ENCODE results near the gene LIPA. TPM values are rescaled to one million over a fixed set of nuclear protein-coding genes. Genes with fewer than 3 reads are reported as not detected.

Gene LIPA
- total RNA-seq, 1 donor from 2014 or later = 27.3 TPM

DNA sequence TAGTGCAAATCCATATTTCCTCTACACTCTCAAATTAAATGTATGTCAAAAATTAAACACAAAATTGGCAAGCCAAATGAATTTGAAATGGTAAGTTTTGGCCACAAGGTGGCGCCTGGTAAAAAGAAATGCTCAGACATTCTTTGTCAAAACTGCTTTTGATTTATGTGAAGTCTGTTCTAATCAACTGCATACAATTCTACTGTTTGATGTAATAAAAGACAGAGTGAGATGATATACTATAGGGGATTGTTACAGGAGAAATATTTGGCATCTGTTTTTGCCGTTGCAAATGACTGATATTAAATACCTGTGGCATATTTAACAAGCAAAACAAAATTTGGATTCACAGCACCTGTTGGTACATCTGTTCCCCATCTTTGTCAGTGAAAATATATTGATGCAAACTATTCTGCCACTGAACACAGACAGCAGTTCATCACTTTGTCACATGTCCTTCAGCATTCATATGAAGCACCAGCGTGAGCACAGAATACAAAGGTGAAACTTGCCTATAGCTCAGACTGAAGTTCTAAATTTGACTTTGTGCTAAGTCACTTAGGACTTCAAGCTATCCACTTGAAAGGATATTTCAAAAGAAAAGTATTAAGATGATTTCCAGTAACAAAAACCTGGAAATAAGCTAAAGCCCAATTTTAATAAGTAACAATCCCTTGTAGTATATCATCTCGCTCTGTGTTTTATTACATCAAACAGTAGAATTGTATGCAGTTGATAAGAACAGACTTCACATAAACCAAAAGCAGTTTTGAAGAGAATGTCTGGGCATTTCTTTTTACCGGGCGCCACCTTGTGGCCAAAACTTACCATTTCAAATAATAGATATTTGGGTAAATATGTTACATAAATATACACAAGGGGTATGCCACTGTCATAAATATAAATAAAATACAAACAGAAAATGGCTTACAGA lies 34.3 kb downstream of the LIPA start:
- no peaks in the 10 kb centered on the region for H3K36me3 Mint-ChIP-seq
- peak in 1 of 2 experiments; percentile 68 for DNase-seq (ENCODE audit: low spot score in 2 of 2, unreplicated experiment in 2 of 2)
- H3K4me1 Mint-ChIP-seq = peaks cover 9% of the 10 kb centered on the region
- H3K4me3 Mint-ChIP-seq = no peak overlapping the region
- TF ChIP-seq CTCF (IDR thresholded peaks at IDR 0.05; ENCODE audit: unreplicated experiment) = peak; percentile 95
- peaks cover 2% of the 10 kb centered on the region for H3K27me3 Mint-ChIP-seq (ENCODE audit: low read depth)
- H3K27ac Mint-ChIP-seq = peak overlapping the region; percentile 51
- H3K9me3 Mint-ChIP-seq = no peaks in the 10 kb centered on the region

GRCh38 chr10:89216056-89216455 lies 35.5 kb downstream of the LIPA start:
- Mint-ChIP-seq H3K27me3 (ENCODE audit: low read depth) (peaks cover 12% of the 10 kb centered on the region), H3K4me3 (no peak overlapping the region), H3K27ac (no peak overlapping the region), H3K36me3 (no peaks in the 10 kb centered on the region), H3K4me1 (peaks cover 6% of the 10 kb centered on the region), H3K9me3 (no peaks in the 10 kb centered on the region)
- no peak for TF ChIP-seq CTCF (IDR thresholded peaks at IDR 0.05; ENCODE audit: unreplicated experiment)
- no peak for DNase-seq (ENCODE audit: low spot score in 2 of 2, unreplicated experiment in 2 of 2)

DNA sequence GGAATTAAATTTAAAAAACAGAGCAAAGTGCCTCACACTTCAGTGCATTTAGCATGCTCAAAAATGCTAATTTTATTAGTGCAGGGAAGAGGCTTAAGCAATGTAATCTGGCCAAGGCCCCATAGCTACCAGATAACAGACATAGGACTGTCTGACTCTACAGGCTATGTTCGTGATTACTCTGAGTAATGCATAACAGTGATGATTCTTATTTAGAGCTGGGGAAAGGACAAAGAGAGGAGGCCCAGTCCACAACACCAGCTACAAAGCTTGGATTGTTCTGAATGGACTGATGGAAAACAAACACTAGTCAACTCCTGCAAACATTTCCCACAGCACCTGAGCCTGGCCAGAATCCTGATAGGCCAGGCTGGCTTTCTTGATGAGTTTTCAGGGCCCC lies 36.1 kb downstream of the LIPA start:
- no peak for TF ChIP-seq CTCF (IDR thresholded peaks at IDR 0.05; ENCODE audit: unreplicated experiment)
- H3K27me3 Mint-ChIP-seq (ENCODE audit: low read depth) = peaks cover 18% of the 10 kb centered on the region
- peaks cover 6% of the 10 kb centered on the region for H3K4me1 Mint-ChIP-seq
- no peak overlapping the region for H3K27ac Mint-ChIP-seq
- H3K4me3 Mint-ChIP-seq = no peak overlapping the region
- no peaks in the 10 kb centered on the region for H3K9me3 Mint-ChIP-seq
- H3K36me3 Mint-ChIP-seq = no peaks in the 10 kb centered on the region
- no peak for DNase-seq (ENCODE audit: low spot score in 2 of 2, unreplicated experiment in 2 of 2)

DNA sequence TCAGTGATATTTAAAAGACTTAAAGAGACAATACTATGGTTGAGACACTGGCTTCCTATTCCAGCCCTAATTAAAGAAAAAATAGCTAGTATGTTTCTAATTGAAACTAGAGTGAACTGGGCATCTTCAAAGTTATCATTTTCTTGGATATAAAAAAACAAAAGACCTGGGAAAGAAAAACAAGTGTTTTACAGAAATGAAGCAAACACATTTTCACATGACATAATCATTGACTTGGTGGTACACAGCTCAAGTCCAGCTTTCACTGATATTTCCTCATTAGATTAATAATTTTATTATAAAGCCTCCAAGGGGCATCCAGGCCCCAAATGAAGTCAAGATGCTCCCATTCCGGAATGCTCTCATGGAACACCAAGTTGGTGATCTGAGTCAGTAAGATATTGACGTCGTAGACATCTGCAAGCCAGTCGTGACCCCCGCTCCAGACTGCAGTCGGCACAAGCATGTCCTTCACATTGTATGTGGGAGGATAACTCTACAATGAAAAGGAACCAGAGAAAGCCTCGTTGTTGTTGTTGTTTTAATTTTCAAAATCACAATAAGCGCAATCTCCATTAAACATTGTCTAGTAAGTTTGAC lies 36.9 kb downstream of the LIPA start:
- Mint-ChIP-seq H3K27ac (no peak overlapping the region), H3K4me3 (no peak overlapping the region), H3K9me3 (no peaks in the 10 kb centered on the region), H3K36me3 (no peaks in the 10 kb centered on the region), H3K4me1 (peaks cover 6% of the 10 kb centered on the region), H3K27me3 (ENCODE audit: low read depth) (peaks cover 26% of the 10 kb centered on the region)
- TF ChIP-seq CTCF (IDR thresholded peaks at IDR 0.05; ENCODE audit: unreplicated experiment) = no peak
- no peak for DNase-seq (ENCODE audit: low spot score in 2 of 2, unreplicated experiment in 2 of 2)

DNA sequence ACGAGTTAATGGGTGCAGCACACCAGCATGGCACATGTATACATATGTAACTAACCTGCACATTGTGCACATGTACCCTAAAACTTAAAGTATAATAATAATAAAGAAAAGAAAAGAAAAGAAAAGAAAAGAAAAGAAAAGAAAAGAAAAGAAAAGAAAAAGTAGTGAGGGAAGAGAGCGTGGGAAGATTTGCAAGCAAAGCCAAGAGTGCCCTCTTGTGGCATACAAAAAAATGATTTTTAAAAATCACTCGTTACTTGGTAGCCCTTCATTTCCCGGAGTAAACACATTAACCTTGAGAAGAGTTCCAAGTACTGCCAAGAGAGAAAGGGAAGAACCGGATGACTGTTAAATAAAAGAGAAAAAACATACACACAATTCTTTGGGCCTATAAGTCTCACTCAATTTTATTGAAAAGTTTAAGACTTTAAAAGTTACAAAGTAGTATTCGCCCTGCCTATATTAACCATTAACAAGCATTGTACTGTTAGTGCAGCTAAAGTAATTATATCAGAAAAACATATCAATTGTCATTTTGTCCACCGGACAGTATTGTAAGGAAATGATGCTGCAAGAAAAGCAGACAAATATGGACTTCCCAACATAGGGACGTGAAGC lies 38.3 kb downstream of the LIPA start:
- no peak for DNase-seq (ENCODE audit: low spot score in 2 of 2, unreplicated experiment in 2 of 2)
- H3K4me1 Mint-ChIP-seq = peaks cover 7% of the 10 kb centered on the region
- H3K36me3 Mint-ChIP-seq = no peaks in the 10 kb centered on the region
- H3K4me3 Mint-ChIP-seq = no peak overlapping the region
- H3K9me3 Mint-ChIP-seq = no peaks in the 10 kb centered on the region
- TF ChIP-seq CTCF (IDR thresholded peaks at IDR 0.05; ENCODE audit: unreplicated experiment) = peak; percentile 76
- H3K27ac Mint-ChIP-seq = no peak overlapping the region
- H3K27me3 Mint-ChIP-seq (ENCODE audit: low read depth) = peaks cover 39% of the 10 kb centered on the region
